ENCODE results near the gene EVA1C.

The EVA1C gene

GRCh38 chr21:32414579-32415358, 2.3 kb downstream of the EVA1C start:
- no peak for TF ChIP-seq EP300 (IDR thresholded peaks at IDR 0.05; ENCODE audit: borderline replicate concordance)
- TF ChIP-seq RAD21 (IDR thresholded peaks at IDR 0.05; ENCODE audit: low read depth) = peak; percentile 19; the same call in 1 of the 2 replicates

- no peak for TF ChIP-seq ZBTB7A (IDR thresholded peaks at IDR 0.05; ENCODE audit: low read depth)
- TF ChIP-seq, protein P1, sequence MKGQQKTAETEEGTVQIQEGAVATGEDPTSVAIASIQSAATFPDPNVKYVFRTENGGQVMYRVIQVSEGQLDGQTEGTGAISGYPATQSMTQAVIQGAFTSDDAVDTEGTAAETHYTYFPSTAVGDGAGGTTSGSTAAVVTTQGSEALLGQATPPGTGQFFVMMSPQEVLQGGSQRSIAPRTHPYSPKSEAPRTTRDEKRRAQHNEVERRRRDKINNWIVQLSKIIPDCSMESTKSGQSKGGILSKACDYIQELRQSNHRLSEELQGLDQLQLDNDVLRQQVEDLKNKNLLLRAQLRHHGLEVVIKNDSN (IDR thresholded peaks at IDR 0.05) = no peak
- TF ChIP-seq, protein P2, sequence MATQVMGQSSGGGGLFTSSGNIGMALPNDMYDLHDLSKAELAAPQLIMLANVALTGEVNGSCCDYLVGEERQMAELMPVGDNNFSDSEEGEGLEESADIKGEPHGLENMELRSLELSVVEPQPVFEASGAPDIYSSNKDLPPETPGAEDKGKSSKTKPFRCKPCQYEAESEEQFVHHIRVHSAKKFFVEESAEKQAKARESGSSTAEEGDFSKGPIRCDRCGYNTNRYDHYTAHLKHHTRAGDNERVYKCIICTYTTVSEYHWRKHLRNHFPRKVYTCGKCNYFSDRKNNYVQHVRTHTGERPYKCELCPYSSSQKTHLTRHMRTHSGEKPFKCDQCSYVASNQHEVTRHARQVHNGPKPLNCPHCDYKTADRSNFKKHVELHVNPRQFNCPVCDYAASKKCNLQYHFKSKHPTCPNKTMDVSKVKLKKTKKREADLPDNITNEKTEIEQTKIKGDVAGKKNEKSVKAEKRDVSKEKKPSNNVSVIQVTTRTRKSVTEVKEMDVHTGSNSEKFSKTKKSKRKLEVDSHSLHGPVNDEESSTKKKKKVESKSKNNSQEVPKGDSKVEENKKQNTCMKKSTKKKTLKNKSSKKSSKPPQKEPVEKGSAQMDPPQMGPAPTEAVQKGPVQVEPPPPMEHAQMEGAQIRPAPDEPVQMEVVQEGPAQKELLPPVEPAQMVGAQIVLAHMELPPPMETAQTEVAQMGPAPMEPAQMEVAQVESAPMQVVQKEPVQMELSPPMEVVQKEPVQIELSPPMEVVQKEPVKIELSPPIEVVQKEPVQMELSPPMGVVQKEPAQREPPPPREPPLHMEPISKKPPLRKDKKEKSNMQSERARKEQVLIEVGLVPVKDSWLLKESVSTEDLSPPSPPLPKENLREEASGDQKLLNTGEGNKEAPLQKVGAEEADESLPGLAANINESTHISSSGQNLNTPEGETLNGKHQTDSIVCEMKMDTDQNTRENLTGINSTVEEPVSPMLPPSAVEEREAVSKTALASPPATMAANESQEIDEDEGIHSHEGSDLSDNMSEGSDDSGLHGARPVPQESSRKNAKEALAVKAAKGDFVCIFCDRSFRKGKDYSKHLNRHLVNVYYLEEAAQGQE (IDR thresholded peaks at IDR 0.05; ENCODE audit: low read depth) = no peak
- TF ChIP-seq RAD21 (IDR thresholded peaks at IDR 0.05; ENCODE audit: low read depth) = no peak
- no peak for TF ChIP-seq EP300 (IDR thresholded peaks at IDR 0.05; ENCODE audit: borderline replicate concordance)
- no peak for TF ChIP-seq NFIC (IDR thresholded peaks at IDR 0.05)
- no peak for TF ChIP-seq CREB1 (IDR thresholded peaks at IDR 0.05; ENCODE audit: low read depth)
- TF ChIP-seq, protein P3, sequence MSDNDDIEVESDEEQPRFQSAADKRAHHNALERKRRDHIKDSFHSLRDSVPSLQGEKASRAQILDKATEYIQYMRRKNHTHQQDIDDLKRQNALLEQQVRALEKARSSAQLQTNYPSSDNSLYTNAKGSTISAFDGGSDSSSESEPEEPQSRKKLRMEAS (IDR thresholded peaks at IDR 0.05) = no peak
Observed at GRCh38 chr21:32415451-32416398, 3.2 kb downstream of the EVA1C start.

GRCh38 chr21:32418146-32418545, 5.6 kb downstream of the EVA1C start:
- TF ChIP-seq RAD21 (IDR thresholded peaks at IDR 0.05; ENCODE audit: low read depth) = no peak
- TF ChIP-seq CEBPB (IDR thresholded peaks at IDR 0.05) = no peak
- no peak for TF ChIP-seq YY1 (IDR thresholded peaks at IDR 0.05; ENCODE audit: low read depth)
- no peak for TF ChIP-seq TEAD4 (IDR thresholded peaks at IDR 0.05)
- no peak for TF ChIP-seq ZBTB7A (IDR thresholded peaks at IDR 0.05; ENCODE audit: low read depth)
- TF ChIP-seq TAF1 (IDR thresholded peaks at IDR 0.05; ENCODE audit: low read depth) = no peak
- TF ChIP-seq, protein P1 (IDR thresholded peaks at IDR 0.05) = no peak
- no peak for TF ChIP-seq CREB1 (IDR thresholded peaks at IDR 0.05; ENCODE audit: low read depth)
- no peak for TF ChIP-seq EGR1 (IDR thresholded peaks at IDR 0.05)
- TF ChIP-seq, protein P3 (IDR thresholded peaks at IDR 0.05) = no peak
- TF ChIP-seq NFIC (IDR thresholded peaks at IDR 0.05) = no peak
- TF ChIP-seq FOXM1 (IDR thresholded peaks at IDR 0.05; ENCODE audit: borderline replicate concordance, low read depth) = no peak
- TF ChIP-seq EP300 (IDR thresholded peaks at IDR 0.05; ENCODE audit: borderline replicate concordance) = no peak
- no peak for TF ChIP-seq TCF12 (IDR thresholded peaks at IDR 0.05; ENCODE audit: low read depth)
- TF ChIP-seq, protein P2 (IDR thresholded peaks at IDR 0.05; ENCODE audit: low read depth) = no peak

GRCh38 chr21:32422064-32422463, 9.6 kb downstream of the EVA1C start:
- TF ChIP-seq CEBPB (IDR thresholded peaks at IDR 0.05) = no peak
- TF ChIP-seq, protein P1 (IDR thresholded peaks at IDR 0.05) = no peak
- TF ChIP-seq CREB1 (IDR thresholded peaks at IDR 0.05; ENCODE audit: low read depth) = no peak
- TF ChIP-seq, protein P3 (IDR thresholded peaks at IDR 0.05) = no peak
- no peak for TF ChIP-seq ZBTB7A (IDR thresholded peaks at IDR 0.05; ENCODE audit: low read depth)
- TF ChIP-seq, protein P2 (IDR thresholded peaks at IDR 0.05; ENCODE audit: low read depth) = no peak
- no peak for TF ChIP-seq EGR1 (IDR thresholded peaks at IDR 0.05)
- no peak for TF ChIP-seq TAF1 (IDR thresholded peaks at IDR 0.05; ENCODE audit: low read depth)
- no peak for TF ChIP-seq TCF12 (IDR thresholded peaks at IDR 0.05; ENCODE audit: low read depth)
- no peak for TF ChIP-seq TEAD4 (IDR thresholded peaks at IDR 0.05)
